GM12864 (cell line): Measurements from ENCODE around the gene ALDH5A1.

Experiments used
- DNase-seq: peaks from one replicate; pipeline ENCODE4 v3.0.0-alpha.2; 2011; ENCODE audit warnings: low read depth
- H3K4me3 ChIP-seq: 2 replicates; pipeline ENCODE4 v1.5.1; 2011; ENCODE audit warnings: mild to moderate bottlenecking, low read depth, low read length, control low read depth
- TF ChIP-seq, protein P1 (sequence below): IDR thresholded peaks from 2 replicates; pipeline ENCODE4 v1.5.1; 2011; ENCODE audit warnings: low read depth, mild to moderate bottlenecking, moderate library complexity, low read length, control low read depth, inconsistent platforms; ENCODE audit errors: missing control alignments

ALDH5A1 gene

DNA sequence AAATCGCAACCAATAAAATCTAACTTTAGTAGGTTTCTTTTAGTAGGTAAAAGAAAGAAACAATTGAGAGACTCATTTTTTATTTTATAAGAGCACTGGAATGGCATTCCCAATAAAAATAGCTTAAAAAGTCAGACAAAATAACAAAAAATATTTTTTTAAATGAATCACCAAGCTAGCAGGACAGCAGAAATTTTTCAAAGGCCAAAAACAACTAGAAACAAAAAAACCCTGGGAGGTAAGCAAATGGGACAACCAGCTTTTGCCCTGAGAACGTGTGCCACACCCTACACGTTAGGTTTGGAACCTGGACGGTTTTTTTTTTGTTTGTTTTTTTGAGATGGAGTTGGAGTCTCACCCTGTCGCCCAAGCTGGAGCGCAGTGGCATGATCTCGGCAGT, 25.0 kb upstream of the ALDH5A1 start:
- TF ChIP-seq, protein P1, sequence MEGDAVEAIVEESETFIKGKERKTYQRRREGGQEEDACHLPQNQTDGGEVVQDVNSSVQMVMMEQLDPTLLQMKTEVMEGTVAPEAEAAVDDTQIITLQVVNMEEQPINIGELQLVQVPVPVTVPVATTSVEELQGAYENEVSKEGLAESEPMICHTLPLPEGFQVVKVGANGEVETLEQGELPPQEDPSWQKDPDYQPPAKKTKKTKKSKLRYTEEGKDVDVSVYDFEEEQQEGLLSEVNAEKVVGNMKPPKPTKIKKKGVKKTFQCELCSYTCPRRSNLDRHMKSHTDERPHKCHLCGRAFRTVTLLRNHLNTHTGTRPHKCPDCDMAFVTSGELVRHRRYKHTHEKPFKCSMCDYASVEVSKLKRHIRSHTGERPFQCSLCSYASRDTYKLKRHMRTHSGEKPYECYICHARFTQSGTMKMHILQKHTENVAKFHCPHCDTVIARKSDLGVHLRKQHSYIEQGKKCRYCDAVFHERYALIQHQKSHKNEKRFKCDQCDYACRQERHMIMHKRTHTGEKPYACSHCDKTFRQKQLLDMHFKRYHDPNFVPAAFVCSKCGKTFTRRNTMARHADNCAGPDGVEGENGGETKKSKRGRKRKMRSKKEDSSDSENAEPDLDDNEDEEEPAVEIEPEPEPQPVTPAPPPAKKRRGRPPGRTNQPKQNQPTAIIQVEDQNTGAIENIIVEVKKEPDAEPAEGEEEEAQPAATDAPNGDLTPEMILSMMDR, result no peak
- DNase-seq, result no peak
- no peak overlapping the region for H3K4me3 ChIP-seq

DNA sequence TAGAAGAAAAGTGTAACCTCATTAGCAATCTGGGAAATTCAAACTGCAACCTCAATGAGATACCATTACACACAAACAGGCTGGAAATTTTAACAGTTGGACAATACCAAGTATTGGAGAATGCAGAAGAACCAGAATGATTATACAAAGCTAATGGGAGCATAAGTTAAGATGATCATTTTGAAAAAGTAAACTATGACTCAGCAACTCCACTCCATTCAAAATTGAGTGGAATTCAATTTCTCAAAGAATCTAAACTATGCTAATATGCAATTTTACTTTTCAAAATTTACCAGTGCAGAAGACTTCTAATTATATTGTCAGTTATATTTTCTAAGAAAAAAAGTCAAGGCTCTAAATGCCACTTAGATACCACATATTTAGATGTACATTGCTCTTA, 22.6 kb upstream of the ALDH5A1 start:
- H3K4me3 ChIP-seq, result no peak overlapping the region
- TF ChIP-seq, protein P1, result no peak
- no peak for DNase-seq

DNA sequence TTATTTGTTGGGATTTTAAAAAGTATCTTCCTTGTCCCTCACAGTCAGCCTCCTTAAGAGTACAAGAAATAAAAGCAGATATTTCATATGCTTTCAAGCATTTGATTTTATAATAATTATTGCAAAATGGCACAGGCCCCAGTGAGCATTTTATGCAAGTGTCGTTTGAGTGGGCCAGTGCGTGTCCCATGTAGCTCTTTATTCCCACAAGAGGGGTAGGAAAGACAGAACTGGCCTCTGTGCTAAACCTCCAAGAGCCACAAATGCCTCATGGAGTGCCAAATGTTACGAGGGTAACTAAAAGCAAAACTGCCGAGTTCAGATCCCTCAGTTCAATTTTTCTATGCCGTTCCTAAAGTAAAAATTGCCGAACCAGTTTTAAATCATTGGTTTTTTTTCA, 18.1 kb upstream of the ALDH5A1 start:
- H3K4me3 ChIP-seq, result no peak overlapping the region
- TF ChIP-seq, protein P1, result no peak
- DNase-seq, result no peak

DNA sequence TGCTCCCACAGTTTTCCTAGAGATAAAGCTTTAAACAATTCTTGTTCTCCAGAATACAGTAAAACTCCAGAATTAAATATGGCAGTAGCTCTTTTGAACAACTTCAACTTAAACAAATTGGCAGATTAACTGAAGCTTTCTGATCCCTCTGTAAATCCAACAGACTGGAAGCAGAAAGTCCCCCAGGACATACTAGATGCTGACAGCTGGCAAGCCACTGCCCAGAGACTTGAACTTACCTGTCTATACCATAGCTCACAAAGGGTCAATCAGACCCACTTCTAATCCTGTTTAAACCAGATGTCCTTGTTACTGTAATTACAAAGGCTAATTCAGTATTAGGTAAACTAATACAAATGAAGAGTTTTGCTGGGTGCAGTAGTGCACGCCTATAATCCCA, 17.7 kb upstream of the ALDH5A1 start:
- DNase-seq, result no peak
- TF ChIP-seq, protein P1, result no peak
- no peak overlapping the region for H3K4me3 ChIP-seq

DNA sequence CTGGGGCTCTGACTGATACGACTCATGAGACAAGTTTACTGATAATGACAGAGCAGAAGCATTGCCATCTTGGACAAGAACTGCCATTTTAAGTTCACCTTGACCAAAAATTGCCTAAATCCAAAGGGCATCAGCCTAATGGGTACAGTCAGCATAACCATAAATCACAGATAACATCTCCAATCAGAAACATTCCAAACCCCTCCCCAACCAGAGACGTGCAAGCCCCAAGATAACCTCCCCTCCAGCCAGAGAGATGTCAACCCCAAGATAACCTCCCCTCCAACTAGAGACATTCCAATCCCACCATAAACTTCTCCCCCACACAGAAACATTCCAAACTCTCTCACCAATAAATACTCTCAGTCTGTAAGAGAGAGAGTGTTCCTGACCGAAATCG, 15.9 kb upstream of the ALDH5A1 start:
- H3K4me3 ChIP-seq, result no peak overlapping the region
- TF ChIP-seq, protein P1, result no peak
- no peak for DNase-seq

DNA sequence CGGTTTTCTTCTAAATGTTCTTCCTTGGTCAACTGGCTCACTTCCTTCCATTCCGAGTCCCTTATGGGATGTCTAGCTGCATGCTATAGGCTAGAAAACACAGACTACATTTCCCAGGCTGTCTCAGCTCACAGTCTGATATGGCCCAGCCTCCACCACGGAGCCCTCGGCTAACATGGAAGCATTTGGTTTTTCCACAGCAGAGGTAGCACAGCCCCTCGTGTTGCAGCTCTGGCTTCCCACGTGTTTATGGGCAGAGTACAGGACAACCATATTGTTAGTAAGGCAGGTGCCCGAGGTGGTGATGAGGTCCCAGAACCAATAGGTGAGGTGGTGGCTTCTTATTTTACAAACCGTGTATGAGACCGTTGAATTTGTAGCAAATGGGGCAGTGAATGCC, 14.1 kb upstream of the ALDH5A1 start:
- TF ChIP-seq, protein P1, result no peak
- no peak overlapping the region for H3K4me3 ChIP-seq
- DNase-seq, result no peak

DNA sequence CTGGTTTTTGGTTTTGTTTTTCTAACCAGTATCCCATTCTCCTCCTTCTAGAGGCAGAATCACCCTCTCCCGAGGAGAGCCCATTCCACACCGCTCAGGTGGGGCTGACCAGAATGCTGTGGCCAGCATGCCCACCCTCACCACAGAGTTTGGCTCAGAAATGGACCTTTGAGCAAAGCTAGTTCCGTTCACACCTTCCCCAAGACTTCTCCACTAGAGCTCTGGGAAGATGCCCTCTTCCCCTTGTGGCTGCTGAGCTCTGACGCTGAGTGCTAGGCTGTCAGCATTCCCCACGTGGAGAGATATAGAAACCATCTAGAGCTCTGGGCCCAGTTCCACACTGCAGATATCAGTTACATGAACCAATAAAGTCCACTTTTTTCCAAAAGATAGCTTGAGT, 13.3 kb upstream of the ALDH5A1 start:
- H3K4me3 ChIP-seq, result no peak overlapping the region
- TF ChIP-seq, protein P1, result no peak
- DNase-seq, result no peak
